Choroid plexus epithelial cell (primary cell): ENCODE data around the gene KRT3.
"Not testable (repeated sequence)": the region's sequence is repeated elsewhere in the genome, so short reads cannot be mapped to it uniquely, and the experiment has no call there.

Experiments
- DNase-seq: peaks from one replicate; pipeline ENCODE4 v3.0.0-alpha.2; 2010; ENCODE audit warnings: low read depth
- H3K4me3 ChIP-seq: 2 replicates; pipeline ENCODE4 v1.5.1; 2011; ENCODE audit warnings: low read depth, mild to moderate bottlenecking, control low read depth, low read length, moderate library complexity
- CTCF ChIP-seq: conservative IDR thresholded peaks from 2 replicates; pipeline ENCODE4 v1.5.1; 2011; ENCODE audit warnings: low read depth, mild to moderate bottlenecking, control low read depth, inconsistent platforms, low read length, moderate library complexity

Gene KRT3

GRCh38 chr12:52757449-52758176 is 38.3 kb downstream of the KRT3 start:
- no peak for TF ChIP-seq CTCF
- H3K4me3 ChIP-seq, result no peak overlapping the region
- DNase-seq, result no peak

DNA sequence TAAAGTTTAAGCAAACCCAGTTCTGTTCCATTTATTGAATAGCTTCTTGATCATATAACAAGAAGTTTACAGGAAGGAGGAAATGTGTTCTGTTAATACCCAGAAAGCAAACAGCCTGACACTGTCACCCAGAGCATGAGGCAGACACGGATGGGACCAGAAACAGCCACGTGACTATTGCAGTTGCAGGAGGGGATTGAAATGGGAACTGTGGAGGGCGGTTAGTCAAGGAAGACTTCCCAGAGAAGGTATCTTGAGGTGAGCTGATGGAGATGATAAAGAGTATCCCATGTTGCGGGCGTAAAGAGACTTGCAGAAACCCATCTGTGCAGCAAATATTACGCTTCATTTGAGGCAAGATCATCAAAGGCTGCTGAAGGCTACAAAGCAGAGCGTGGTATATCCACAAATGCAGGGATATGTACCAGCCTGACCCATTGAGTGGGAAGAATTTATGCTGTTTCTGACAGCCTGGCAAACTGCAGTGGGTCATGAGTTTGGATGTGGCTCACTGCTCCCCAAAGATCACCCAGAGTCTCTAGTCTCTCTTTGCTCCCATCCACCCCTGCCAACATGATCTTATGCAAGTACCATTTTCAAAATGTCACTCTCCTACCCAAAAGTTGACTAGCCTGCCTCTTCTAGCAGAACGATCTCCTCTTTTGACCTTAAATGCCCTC is 39.5 kb downstream of the KRT3 start:
- no peak for DNase-seq
- TF ChIP-seq CTCF, result no peak
- H3K4me3 ChIP-seq, result no peak overlapping the region

- no peak for TF ChIP-seq CTCF
- no peak overlapping the region for H3K4me3 ChIP-seq
- DNase-seq, result no peak
These were observed 40.4 kb downstream of the KRT3 start for GRCh38 chr12:52755533-52755932.

GRCh38 chr12:52754135-52754534 is 41.8 kb downstream of the KRT3 start:
- DNase-seq, result no peak
- no peak for TF ChIP-seq CTCF
- no peak overlapping the region for H3K4me3 ChIP-seq

DNA sequence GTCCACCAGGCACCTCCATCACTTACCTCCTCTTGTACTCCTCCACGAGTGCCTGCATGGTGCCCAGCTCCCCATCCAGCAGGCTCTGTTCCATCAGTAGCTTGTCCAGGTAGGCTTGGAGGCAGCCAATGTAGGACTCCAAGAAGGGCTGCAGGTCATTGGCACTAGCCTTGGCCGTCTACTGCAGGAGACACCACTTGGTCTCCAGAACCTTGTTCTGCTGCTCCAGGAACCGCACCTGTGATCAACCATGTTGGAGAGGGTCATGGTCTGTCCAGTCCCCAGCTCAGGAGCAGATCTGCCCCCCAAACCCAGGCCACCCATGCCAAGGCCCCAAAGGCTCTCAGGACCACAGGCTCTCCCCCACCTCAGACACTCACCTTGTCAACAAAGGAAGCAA is 42.6 kb downstream of the KRT3 start:
- no peak overlapping the region for H3K4me3 ChIP-seq
- no peak for DNase-seq
- no peak for TF ChIP-seq CTCF

DNA sequence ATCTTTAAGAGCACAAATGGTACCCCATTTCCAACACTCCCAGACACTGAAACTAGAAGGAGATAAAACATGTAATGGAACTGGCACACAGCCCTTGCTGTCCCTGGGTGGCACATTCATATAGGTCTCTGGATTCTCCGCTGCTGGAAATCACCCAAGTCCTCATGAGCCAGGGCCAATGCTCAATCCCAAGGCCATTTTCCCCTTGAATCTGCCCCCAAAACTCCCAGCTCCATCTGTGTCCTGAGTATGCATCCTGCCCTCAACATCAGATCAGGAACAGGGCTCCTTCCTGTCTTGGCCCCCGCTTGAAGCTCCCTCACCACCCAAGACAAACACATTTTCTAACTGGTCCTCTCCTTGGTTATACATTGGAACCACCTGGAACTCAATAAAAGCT is 43.4 kb downstream of the KRT3 start:
- no peak overlapping the region for H3K4me3 ChIP-seq
- DNase-seq, result no peak
- TF ChIP-seq CTCF, result no peak

GRCh38 chr12:52751795-52752194 is 44.1 kb downstream of the KRT3 start:
- no peak for TF ChIP-seq CTCF
- H3K4me3 ChIP-seq, result no peak overlapping the region
- DNase-seq, result no peak

- H3K4me3 ChIP-seq, DNase-seq: not testable (repeated sequence)
These were observed 45.4 kb downstream of the KRT3 start for GRCh38 chr12:52750532-52750931.
